SKM-1 (cell line): ENCODE measurements around the gene ABHD11.
"Not testable (repeated sequence)": the region's sequence is repeated elsewhere in the genome, so short reads cannot be mapped to it uniquely, and the experiment has no call there.

Experiments
- DNase-seq: peaks from one replicate; lab custom pipeline; 2025; ENCODE audit not compliant: unreplicated experiment; lab: John Stamatoyannopoulos, UW

ABHD11 gene

GRCh38 chr7:73720443-73720842 is 18.2 kb downstream of the ABHD11 start:
- not testable (repeated sequence) for DNase-seq

GRCh38 chr7:73719806-73720169 is 18.8 kb downstream of the ABHD11 start:
- DNase-seq, result no peak

GRCh38 chr7:73718905-73719805 is 19.4 kb downstream of the ABHD11 start, which contains the start of gene STX1A:
TSS of gene STX1A (minus strand) at chr7:73719669. CDS start at chr7:73719631, 38 bp downstream.
- DNase-seq, result no peak

- DNase-seq, result no peak
These were observed 20.1 kb downstream of the ABHD11 start for GRCh38 chr7:73718438-73718881.

- DNase-seq, result peak; percentile 65
These were observed 20.6 kb downstream of the ABHD11 start for GRCh38 chr7:73717991-73718405.

GRCh38 chr7:73717025-73717807 is 21.4 kb downstream of the ABHD11 start:
- DNase-seq, result no peak

GRCh38 chr7:73716318-73716890 is 22.2 kb downstream of the ABHD11 start:
- DNase-seq, result no peak

GRCh38 chr7:73715648-73716317 is 22.8 kb downstream of the ABHD11 start:
- no peak for DNase-seq

- DNase-seq, result not testable (repeated sequence)
These were observed 25.3 kb downstream of the ABHD11 start for GRCh38 chr7:73713319-73713718.

- DNase-seq, result no peak
These were observed 25.8 kb downstream of the ABHD11 start for GRCh38 chr7:73712773-73713172.

GRCh38 chr7:73708961-73709549 is 29.5 kb downstream of the ABHD11 start:
- no peak for DNase-seq

GRCh38 chr7:73707045-73707631 is 31.5 kb downstream of the ABHD11 start:
- no peak for DNase-seq

- DNase-seq, result no peak
These were observed 32.2 kb downstream of the ABHD11 start for GRCh38 chr7:73706126-73707044.

GRCh38 chr7:73705551-73705920 is 33.1 kb downstream of the ABHD11 start:
- DNase-seq, result no peak

- DNase-seq, result no peak
These were observed 33.7 kb downstream of the ABHD11 start for GRCh38 chr7:73704640-73705550.

GRCh38 chr7:73703757-73704639 is 34.6 kb downstream of the ABHD11 start:
- DNase-seq, result no peak

- no peak for DNase-seq
These were observed 35.4 kb downstream of the ABHD11 start for GRCh38 chr7:73703225-73703624.
